Measurements from ENCODE around the gene TAC4. TPM values are rescaled to one million over a fixed set of nuclear protein-coding genes. Genes with fewer than 3 reads are reported as not detected.
A peak's percentile ranks its signal among the peaks of the same experiment; 100 is the strongest.

Gene TAC4
- total and polyA plus RNA-seq, 5 donors, result 0.47 to 1.1 (median 1.0) TPM; not detected in 2

DNA sequence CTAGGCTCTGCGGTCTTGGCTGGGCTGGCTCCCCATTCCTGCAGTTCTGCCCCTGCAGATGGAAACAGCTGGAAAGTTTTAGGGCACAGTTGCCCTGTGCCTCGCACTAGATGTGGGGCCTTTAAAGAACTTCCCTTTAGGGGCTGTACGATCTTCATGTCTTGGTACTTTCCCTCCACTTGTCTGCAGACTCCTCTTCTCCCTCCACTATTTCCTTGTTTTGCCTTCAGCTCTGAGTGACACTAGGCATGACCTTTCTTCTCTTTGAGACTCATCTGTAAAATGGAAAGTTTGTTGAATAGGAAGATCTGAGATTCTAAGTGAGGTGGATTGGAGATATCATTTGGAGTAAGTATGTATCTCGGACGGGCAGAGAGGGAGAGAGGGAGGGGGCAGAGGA lies 6.3 kb upstream of the TAC4 start:
- Histone ChIP-seq H3K4me3 (ENCODE audit: low read length) (no peak overlapping the region), H3K27ac (ENCODE audit: low read length) (no peak overlapping the region), H3K9me3 (ENCODE audit: control insufficient read depth, low read length) (no peaks in the 10 kb centered on the region), H3K4me1 (ENCODE audit: control insufficient read depth, insufficient read depth, low read length) (no peaks in the 10 kb centered on the region), H3K27me3 (ENCODE audit: control insufficient read depth, insufficient read depth) (no peaks in the 10 kb centered on the region)
- intact Hi-C loops (cut with DNase I), result loop anchor here (5.0 to 10.0 kb wide), 6 partner anchors 139 to 289 kb away; partner anchors contain the start of gene SLC35B1 (in 3 of the 4)
- peak in 1 of 3 donors; percentile 5 for DNase-seq
- WGBS, result 91% methylated on average over 5 of the region's 5 CpGs
- no peak for ATAC-seq

DNA sequence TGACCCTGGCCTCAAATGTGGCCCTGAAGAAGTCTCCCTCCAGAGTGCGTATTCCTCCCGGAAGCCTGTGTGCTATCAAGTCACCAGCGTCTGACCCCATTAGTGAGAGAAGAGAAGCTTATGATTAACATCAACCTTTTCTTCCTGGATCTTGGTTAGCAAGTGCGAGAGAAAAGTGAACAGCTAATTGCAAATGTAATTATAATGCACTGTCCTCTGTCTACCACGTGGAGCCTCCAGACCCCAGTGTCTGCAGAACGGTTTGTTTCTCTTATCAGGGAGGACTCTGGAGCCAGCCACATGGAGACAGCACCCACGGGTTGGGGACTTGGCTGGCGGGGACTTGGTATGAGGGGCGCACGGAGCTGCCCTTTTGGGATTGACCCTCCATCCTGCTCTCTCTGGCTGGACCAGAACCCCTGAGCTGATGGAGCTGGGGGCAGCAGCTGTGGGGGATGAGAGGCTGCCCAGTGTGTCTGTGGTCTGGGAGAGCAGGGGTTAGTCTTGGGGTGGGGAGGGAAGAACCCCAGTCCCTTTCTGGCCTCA lies 5.7 kb upstream of the TAC4 start:
- Histone ChIP-seq H3K27ac (ENCODE audit: low read length) (no peak overlapping the region), H3K9me3 (ENCODE audit: control insufficient read depth, low read length) (no peaks in the 10 kb centered on the region), H3K4me1 (ENCODE audit: control insufficient read depth, insufficient read depth, low read length) (no peaks in the 10 kb centered on the region), H3K4me3 (ENCODE audit: low read length) (no peak overlapping the region), H3K27me3 (ENCODE audit: control insufficient read depth, insufficient read depth) (no peaks in the 10 kb centered on the region)
- intact Hi-C loops (cut with DNase I), result loop anchor here (5.0 to 10.0 kb wide), 6 partner anchors 139 to 289 kb away; partner anchors contain the start of gene SLC35B1 (in 3 of the 4)
- DNase-seq (no peak), ATAC-seq (no peak)
- WGBS, result 68% methylated on average over 10 of the region's 10 CpGs

DNA sequence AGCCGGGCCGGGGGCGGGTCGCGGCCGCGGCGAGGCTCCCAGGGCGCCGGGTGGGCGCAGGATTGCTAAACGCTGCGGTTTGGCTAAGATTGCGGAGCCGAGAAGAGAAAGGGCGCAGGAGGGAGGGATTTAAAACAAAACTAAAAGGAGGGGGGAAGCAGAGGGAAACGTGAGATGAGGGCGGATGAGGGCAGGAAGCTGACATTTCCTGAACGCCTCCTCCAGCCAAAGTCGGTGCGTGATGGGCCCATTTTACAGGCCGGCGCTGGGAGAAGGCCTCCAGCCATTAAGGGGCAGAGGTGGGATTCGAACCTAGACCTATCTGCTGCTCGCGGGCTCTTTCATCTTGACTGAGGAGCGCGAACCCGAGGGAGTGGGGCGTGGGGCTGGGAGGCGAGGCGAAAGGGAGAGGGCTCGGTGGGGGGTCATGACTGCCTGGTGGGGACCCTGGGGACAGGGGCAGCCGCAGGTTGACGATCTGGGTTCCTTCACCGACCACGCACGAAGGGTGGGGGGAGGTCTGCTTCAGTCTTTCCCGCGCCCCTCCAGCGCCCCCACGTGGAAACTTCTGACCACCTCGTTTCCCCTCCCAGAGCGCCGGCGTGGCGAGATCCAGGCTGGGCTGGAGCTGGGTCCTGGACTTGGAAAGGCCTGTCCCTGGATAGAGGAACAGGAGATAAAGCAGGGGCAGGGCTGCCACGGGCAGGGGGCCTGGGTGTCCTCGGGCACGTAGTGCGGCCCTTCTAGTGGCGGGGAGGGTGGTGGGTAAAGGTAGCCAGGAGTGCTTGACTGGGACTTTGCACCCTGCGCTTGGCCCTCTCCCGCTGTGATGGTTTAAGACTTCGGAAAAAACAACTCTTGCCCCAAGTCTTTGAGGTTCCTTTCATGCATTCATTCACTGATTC lies 3.8 kb upstream of the TAC4 start:
- H3K27ac ChIP-seq (ENCODE audit: low read length), result no peak overlapping the region
- DNase-seq (peak; percentile 84 to 92 (median 92)), ATAC-seq (peak; percentile 82 to 84)
- no peaks in the 10 kb centered on the region for H3K4me1 ChIP-seq (ENCODE audit: control insufficient read depth, insufficient read depth, low read length)
- H3K9me3 ChIP-seq (ENCODE audit: control insufficient read depth, low read length), result no peaks in the 10 kb centered on the region
- intact Hi-C loops (cut with DNase I), result loop anchor here (5.0 to 10.0 kb wide), 6 partner anchors 137 to 287 kb away; partner anchors contain the start of gene SLC35B1 (in 3 of the 4)
- WGBS, result 6% methylated on average over 55 of the region's 55 CpGs
- H3K4me3 ChIP-seq (ENCODE audit: low read length), result peak overlapping the region; percentile 73
- H3K27me3 ChIP-seq (ENCODE audit: control insufficient read depth, insufficient read depth), result no peaks in the 10 kb centered on the region

DNA sequence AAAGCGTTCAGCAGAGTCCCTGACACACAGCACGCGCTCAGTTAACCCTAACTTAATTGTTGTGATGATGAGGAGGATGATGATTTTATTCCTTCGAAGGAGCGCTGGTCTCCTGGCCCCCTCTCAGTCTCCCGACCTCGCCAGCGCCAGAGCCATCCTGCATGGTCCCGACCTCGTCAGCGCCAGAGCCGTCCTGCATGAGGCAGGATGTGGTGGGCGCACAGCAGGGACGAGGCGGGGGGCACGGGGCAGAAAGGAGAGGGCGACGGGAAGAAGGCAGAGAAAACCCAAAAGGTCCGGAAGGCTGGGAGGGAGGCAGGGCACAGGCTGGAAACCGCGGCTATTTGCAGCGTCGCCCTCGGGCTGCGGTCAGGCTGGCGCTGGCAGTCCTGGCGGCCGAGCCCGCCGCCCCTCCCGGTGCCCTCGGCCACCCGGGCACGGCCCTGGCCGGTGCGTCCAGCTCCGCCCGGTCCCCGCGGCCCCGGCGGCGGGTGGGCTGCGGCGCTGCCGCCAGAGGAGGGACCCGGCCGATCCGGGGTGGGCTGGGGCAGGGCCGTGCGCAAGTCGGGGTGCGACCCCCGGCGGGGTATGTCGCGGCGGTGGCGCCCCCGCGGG lies 3.0 kb upstream of the TAC4 start:
- DNase-seq (peak in 1 of 3 donors; percentile 69), ATAC-seq (peak; percentile 22 to 42)
- 3% methylated on average over 61 of the region's 61 CpGs for WGBS
- intact Hi-C loops (cut with DNase I), result loop anchor here (5.0 to 10.0 kb wide), 6 partner anchors 136 to 286 kb away; partner anchors contain the start of gene SLC35B1 (in 3 of the 4)
- H3K4me3 ChIP-seq (ENCODE audit: low read length), result peak overlapping the region; percentile 73
- H3K4me1 ChIP-seq (ENCODE audit: control insufficient read depth, insufficient read depth, low read length), result no peaks in the 10 kb centered on the region
- H3K27ac ChIP-seq (ENCODE audit: low read length), result no peak overlapping the region
- no peaks in the 10 kb centered on the region for H3K27me3 ChIP-seq (ENCODE audit: control insufficient read depth, insufficient read depth)
- H3K9me3 ChIP-seq (ENCODE audit: control insufficient read depth, low read length), result no peaks in the 10 kb centered on the region

DNA sequence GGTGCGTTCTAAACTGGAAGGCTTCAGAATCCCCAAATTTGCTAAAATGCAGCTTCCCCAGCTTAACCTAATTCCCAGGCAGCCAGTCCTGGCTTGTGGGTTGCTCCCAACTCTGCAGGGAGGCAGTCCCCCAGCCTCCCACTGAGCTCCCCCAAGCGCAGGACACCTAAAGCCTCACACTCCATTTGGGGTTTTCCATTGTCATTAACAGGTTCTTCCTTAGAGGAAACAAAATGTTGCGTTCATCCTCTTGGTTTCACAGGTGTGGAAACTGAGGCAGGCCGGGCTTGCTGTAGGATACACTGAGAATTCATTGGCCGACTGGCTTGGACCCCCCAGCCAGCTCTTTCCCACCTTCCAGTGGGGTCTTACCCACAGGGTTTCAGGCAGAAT lies 2.3 kb upstream of the TAC4 start:
- no peaks in the 10 kb centered on the region for H3K9me3 ChIP-seq (ENCODE audit: control insufficient read depth, low read length)
- peaks cover 1% of the 10 kb centered on the region for H3K4me1 ChIP-seq (ENCODE audit: control insufficient read depth, insufficient read depth, low read length)
- H3K27ac ChIP-seq (ENCODE audit: low read length), result no peak overlapping the region
- no peaks in the 10 kb centered on the region for H3K27me3 ChIP-seq (ENCODE audit: control insufficient read depth, insufficient read depth)
- H3K4me3 ChIP-seq (ENCODE audit: low read length), result no peak overlapping the region
- ATAC-seq, result no peak
- DNase-seq, result no peak
- WGBS, result 88% methylated on average over 5 of the region's 5 CpGs
- intact Hi-C loops (cut with DNase I), result loop anchor here (5.0 to 10.0 kb wide), 6 partner anchors 135 to 285 kb away; partner anchors contain the start of gene SLC35B1 (in 3 of the 4)

DNA sequence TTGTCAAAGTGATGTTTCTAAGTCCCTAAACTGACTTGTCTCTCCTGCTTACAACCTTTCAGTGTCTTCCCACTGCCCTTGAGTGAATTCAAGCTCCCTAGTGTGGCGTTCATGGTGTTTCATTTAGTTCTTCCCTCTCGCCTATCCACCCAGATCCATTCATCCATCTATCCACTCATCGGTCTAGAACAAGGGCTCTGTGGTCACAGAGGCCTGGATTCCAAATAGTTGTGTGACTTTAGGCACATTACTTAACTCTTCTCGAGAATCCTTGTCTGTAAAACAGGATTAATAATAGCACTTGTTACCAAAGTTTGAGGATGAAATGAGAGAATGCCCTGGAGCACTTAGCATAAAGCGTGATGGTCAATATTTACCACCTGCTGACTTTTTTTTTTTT lies 870 bp upstream of the TAC4 start:
- DNase-seq, result no peak
- no peak for ATAC-seq

DNA sequence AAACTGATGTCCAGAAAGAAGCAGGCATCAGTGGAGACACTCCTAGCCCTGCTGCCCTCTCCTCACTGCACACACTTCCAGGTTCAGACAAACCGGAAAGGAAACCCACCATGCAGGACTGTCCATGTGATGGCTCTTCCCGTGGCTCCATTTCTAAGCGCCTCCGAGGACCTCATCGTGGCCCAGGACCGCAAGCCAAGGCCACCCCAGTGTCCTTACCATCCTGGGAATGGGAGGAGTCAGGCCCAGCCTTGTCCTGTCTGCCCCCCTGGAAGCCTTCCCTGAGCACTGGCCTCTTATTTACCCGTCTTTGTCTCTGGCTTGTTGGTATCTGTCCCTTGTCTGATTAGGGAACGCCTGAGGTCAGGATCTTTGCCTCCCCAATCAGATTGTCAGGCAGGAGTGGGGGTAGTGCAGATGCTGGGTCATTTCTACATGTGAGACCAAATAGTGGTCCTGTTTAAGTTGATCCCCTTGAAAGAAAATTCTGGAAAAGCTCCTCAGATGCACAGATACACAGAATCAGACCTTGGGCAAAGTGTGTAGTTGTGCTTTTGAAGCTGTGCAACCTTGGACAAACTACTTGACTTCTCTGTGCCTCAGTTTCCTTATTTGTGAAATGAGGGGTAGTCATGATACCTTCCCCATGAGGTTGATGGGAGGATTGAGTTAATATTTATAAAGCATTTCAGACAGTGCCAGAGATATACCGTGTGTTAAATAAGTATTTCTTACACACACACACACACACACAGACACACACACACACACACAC lies 744 bp downstream of the TAC4 start:
- Histone ChIP-seq H3K27me3 (ENCODE audit: control insufficient read depth, insufficient read depth) (no peaks in the 10 kb centered on the region), H3K9me3 (ENCODE audit: control insufficient read depth, low read length) (no peaks in the 10 kb centered on the region), H3K4me1 (ENCODE audit: control insufficient read depth, insufficient read depth, low read length) (peaks cover 7% of the 10 kb centered on the region), H3K27ac (ENCODE audit: low read length) (peak overlapping the region; percentile 20), H3K4me3 (ENCODE audit: low read length) (no peak overlapping the region)
- ATAC-seq (no peak), DNase-seq (no peak)
- WGBS, result 49% methylated on average over 9 of the region's 9 CpGs
- intact Hi-C loops (cut with DNase I), result loop anchor here in 1 of 4 donors (10.0 kb wide), 1 partner anchor 52 kb away; no protein-coding TSS in a partner anchor

More for the DNA sequence above, 870 bp upstream of the TAC4 start:
- H3K27ac ChIP-seq (ENCODE audit: low read length), result no peak overlapping the region
- intact Hi-C loops (cut with DNase I), result loop anchor here in 1 of 4 donors (10.0 kb wide), 1 partner anchor 54 kb away; no protein-coding TSS in a partner anchor
- H3K4me1 ChIP-seq (ENCODE audit: control insufficient read depth, insufficient read depth, low read length), result peaks cover 7% of the 10 kb centered on the region
- H3K27me3 ChIP-seq (ENCODE audit: control insufficient read depth, insufficient read depth), result no peaks in the 10 kb centered on the region
- WGBS, result 87% methylated on average over 5 of the region's 5 CpGs
- no peaks in the 10 kb centered on the region for H3K9me3 ChIP-seq (ENCODE audit: control insufficient read depth, low read length)
- no peak overlapping the region for H3K4me3 ChIP-seq (ENCODE audit: low read length)

DNA sequence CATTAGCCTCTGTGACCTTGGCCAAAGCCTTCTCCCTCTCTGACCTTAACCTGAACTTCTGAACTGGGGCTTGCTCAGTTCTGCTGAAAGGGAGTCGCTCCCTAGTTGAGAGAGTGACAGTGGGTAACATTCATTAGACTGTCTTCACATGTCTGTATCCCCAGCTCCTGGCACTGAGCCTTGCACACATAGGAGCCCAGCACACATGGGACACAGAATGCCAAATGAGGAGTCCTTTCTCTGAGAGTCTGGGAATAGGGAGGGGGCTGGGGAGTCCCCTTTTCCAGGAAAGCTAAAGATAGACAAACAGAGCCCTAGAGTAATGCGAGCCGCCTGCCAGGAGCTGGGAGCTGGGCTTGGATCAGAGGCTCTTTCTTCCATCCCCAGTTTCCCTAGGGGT lies 2.5 kb downstream of the TAC4 start:
- H3K9me3 ChIP-seq (ENCODE audit: control insufficient read depth, low read length), result no peaks in the 10 kb centered on the region
- no peak overlapping the region for H3K4me3 ChIP-seq (ENCODE audit: low read length)
- ATAC-seq (peak; percentile 82 to 85), DNase-seq (peak; percentile 57 to 83 (median 72))
- peak overlapping the region; percentile 89 for H3K27ac ChIP-seq (ENCODE audit: low read length)
- WGBS, result 21% methylated on average over 3 of the region's 3 CpGs
- H3K4me1 ChIP-seq (ENCODE audit: control insufficient read depth, insufficient read depth, low read length), result peaks cover 7% of the 10 kb centered on the region
- intact Hi-C loops (cut with DNase I), result loop anchor here in 1 of 4 donors (10.0 kb wide), 1 partner anchor 51 kb away; no protein-coding TSS in a partner anchor
- H3K27me3 ChIP-seq (ENCODE audit: control insufficient read depth, insufficient read depth), result no peaks in the 10 kb centered on the region

DNA sequence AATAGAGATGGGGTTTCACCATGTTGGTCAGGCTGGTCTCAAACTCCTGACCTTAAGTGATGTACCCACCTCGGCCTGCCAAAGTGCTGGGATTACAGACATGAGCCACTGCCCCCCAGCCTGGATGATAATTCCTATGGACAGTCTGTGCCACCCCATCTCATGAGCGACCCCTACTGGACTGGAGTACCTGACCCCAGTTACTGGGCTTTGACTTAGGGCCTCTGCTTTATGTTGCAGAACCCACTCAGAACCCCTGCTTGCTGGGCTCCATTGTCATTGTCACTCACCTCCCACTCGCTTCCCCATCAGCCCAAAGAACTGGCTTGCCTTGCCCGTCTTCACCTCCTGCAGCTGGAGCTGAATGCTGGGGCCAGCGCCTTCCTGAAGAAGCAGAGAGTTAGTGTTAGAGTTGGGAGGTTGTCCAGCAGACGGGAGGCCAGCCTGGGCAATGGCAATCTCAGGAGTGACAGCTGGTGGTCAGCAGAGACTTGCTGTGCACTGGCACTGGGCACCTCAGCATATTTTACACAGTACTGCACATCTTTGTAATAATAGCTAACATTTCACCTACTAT lies 4.0 kb downstream of the TAC4 start:
- no peaks in the 10 kb centered on the region for H3K9me3 ChIP-seq (ENCODE audit: control insufficient read depth, low read length)
- no peak overlapping the region for H3K27ac ChIP-seq (ENCODE audit: low read length)
- H3K4me3 ChIP-seq (ENCODE audit: low read length), result no peak overlapping the region
- intact Hi-C loops (cut with DNase I), result loop anchor here in 1 of 4 donors (10.0 kb wide), 1 partner anchor 49 kb away; no protein-coding TSS in a partner anchor
- H3K4me1 ChIP-seq (ENCODE audit: control insufficient read depth, insufficient read depth, low read length), result peaks cover 7% of the 10 kb centered on the region
- ATAC-seq (no peak), DNase-seq (no peak)
- WGBS, result 88% methylated on average over 6 of the region's 6 CpGs
- H3K27me3 ChIP-seq (ENCODE audit: control insufficient read depth, insufficient read depth), result no peaks in the 10 kb centered on the region

DNA sequence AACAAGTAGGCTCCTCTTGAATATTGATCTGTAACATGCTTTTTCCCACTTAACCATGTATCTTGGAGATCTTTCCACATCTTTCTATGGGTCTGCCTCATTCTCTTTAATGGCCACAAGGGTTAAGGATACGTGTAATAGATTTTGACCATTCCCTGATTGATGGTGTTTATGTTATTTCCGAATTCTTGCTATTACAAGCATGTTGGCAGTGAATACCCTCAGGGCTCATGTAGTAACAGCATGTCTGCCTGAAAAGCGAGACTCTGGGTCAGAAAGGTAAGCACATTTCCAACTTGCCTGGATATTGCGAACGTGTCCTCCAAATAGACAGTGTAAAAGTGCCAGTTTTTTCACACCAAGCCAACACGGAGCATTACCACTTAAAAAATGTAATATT lies 5.0 kb downstream of the TAC4 start:
- Histone ChIP-seq H3K9me3 (ENCODE audit: control insufficient read depth, low read length) (no peaks in the 10 kb centered on the region), H3K4me3 (ENCODE audit: low read length) (no peak overlapping the region), H3K27me3 (ENCODE audit: control insufficient read depth, insufficient read depth) (no peaks in the 10 kb centered on the region), H3K27ac (ENCODE audit: low read length) (no peak overlapping the region), H3K4me1 (ENCODE audit: control insufficient read depth, insufficient read depth, low read length) (peaks cover 7% of the 10 kb centered on the region)
- WGBS, result 85% methylated on average over 6 of the region's 6 CpGs
- ATAC-seq (no peak), DNase-seq (no peak)
- intact Hi-C loops (cut with DNase I), result loop anchor here in 1 of 4 donors (10.0 kb wide), 1 partner anchor 48 kb away; no protein-coding TSS in a partner anchor
